GM18870 (cell line): ENCODE results near the gene KIAA1210.

Experiments used
- ATAC-seq: cut with Tn5 transposase; IDR thresholded peaks from one replicate; pipeline ENCODE4 v1.9.1; 2021; ENCODE audit warnings: moderate library complexity; ENCODE audit not compliant: unreplicated experiment

Gene KIAA1210

GRCh38 chrX:119127650-119128049 lies at the start of gene KIAA1210:
Gene KIAA1210 (minus strand): TSS chrX:119127812. CDS start chrX:119123642, 4,170 bp downstream.
- no peak for ATAC-seq

GRCh38 chrX:119177278-119177677 lies 49.7 kb upstream of the KIAA1210 start:
- no peak for ATAC-seq

- no peak for ATAC-seq
These were observed 47.3 kb upstream of the KIAA1210 start for GRCh38 chrX:119174900-119175299.

- ATAC-seq, result no peak
These were observed 40.5 kb upstream of the KIAA1210 start for GRCh38 chrX:119168104-119168503.

- no peak for ATAC-seq
These were observed 30.6 kb upstream of the KIAA1210 start for GRCh38 chrX:119158226-119158625.

- ATAC-seq, result no peak
These were observed 28.6 kb upstream of the KIAA1210 start for GRCh38 chrX:119156241-119156640.

GRCh38 chrX:119155416-119156035 lies 27.9 kb upstream of the KIAA1210 start:
- ATAC-seq, result no peak

GRCh38 chrX:119151051-119151380 lies 23.4 kb upstream of the KIAA1210 start:
- no peak for ATAC-seq

- no peak for ATAC-seq
These were observed 22.8 kb upstream of the KIAA1210 start for GRCh38 chrX:119150163-119151050.

- ATAC-seq, result no peak
These were observed 19.9 kb upstream of the KIAA1210 start for GRCh38 chrX:119147486-119147885.

GRCh38 chrX:119145241-119145653 lies 17.6 kb upstream of the KIAA1210 start:
- no peak for ATAC-seq

GRCh38 chrX:119134466-119134865 lies 6.9 kb upstream of the KIAA1210 start:
- ATAC-seq, result no peak

GRCh38 chrX:119132961-119133360 lies 5.3 kb upstream of the KIAA1210 start:
- no peak for ATAC-seq

- ATAC-seq, result no peak
These were observed 4.7 kb upstream of the KIAA1210 start for GRCh38 chrX:119132316-119132715.

- ATAC-seq, result no peak
These were observed 3.3 kb upstream of the KIAA1210 start for GRCh38 chrX:119130911-119131310.

GRCh38 chrX:119121341-119121740 lies 6.3 kb downstream of the KIAA1210 start:
- ATAC-seq, result no peak

- ATAC-seq, result peak; percentile 89
These were observed 8.7 kb downstream of the KIAA1210 start for GRCh38 chrX:119118780-119119395.

GRCh38 chrX:119107206-119107605 lies 20.4 kb downstream of the KIAA1210 start:
- ATAC-seq, result no peak

- no peak for ATAC-seq
These were observed 21.8 kb downstream of the KIAA1210 start for GRCh38 chrX:119105826-119106225.

GRCh38 chrX:119101168-119101567 lies 26.4 kb downstream of the KIAA1210 start:
- ATAC-seq, result no peak

GRCh38 chrX:119095936-119096335 lies 31.7 kb downstream of the KIAA1210 start:
- no peak for ATAC-seq

GRCh38 chrX:119094819-119095218 lies 32.8 kb downstream of the KIAA1210 start:
- no peak for ATAC-seq
